Hepatocyte (in vitro differentiated cells): Measurements from ENCODE around the gene HAUS6.

Experiments
- CTCF ChIP-seq: fragments of 200-600 bp; sonication (generic); IDR thresholded peaks from 2 replicates; pipeline ENCODE4 v1.5.1; 2016; ENCODE audit warnings: antibody characterized with exemption, mild to moderate bottlenecking; ENCODE audit not compliant: poor library complexity
- EZH2 ChIP-seq: fragments of 200-600 bp; sonication (generic); IDR thresholded peaks from 2 replicates; pipeline ENCODE4 v1.6.1; 2016; ENCODE audit warnings: antibody characterized with exemption, mild to moderate bottlenecking, borderline replicate concordance

GRCh38 chr9:19137282-19137681 lies 34.6 kb upstream of the HAUS6 start:
- no peak for TF ChIP-seq CTCF
- TF ChIP-seq EZH2 = no peak
